Karpas-422 (cell line): ENCODE results near the gene INSYN2B. TPM values are rescaled to one million over a fixed set of nuclear protein-coding genes. Genes with fewer than 3 reads are reported as not detected.
A peak's percentile ranks its signal among the peaks of the same experiment; 100 is the strongest.

Experiments
- DNase-seq: peaks from one replicate; pipeline ENCODE4 v3.0.0-alpha.2; 2015
- H2AFZ ChIP-seq: fragments of 200-600 bp; sonication (generic); 2 replicates; pipeline ENCODE4 v1.6.1; 2014; ENCODE audit warnings: antibody characterized with exemption, low read length, mixed read lengths
- H3K27ac ChIP-seq: fragments of 200-600 bp; sonication (generic); 2 replicates; pipeline ENCODE4 v1.5.1; 2014; ENCODE audit warnings: mild to moderate bottlenecking, low read length, moderate library complexity
- H3K27me3 ChIP-seq: fragments of 200-600 bp; sonication (generic); 2 replicates; pipeline ENCODE4 v1.6.1; 2014; ENCODE audit warnings: low read length, mixed read lengths
- H3K36me3 ChIP-seq: fragments of 200-600 bp; sonication (generic); 2 replicates; pipeline ENCODE4 v1.6.1; 2014; ENCODE audit warnings: low read length, mixed read lengths; ENCODE audit not compliant: insufficient read depth
- H3K4me1 ChIP-seq: fragments of 200-600 bp; sonication (generic); 2 replicates; pipeline ENCODE4 v1.6.1; 2014; ENCODE audit warnings: mild to moderate bottlenecking, low read length, mixed read lengths
- H3K4me2 ChIP-seq: fragments of 200-600 bp; sonication (generic); 2 replicates; pipeline ENCODE4 v1.6.1; 2014; ENCODE audit warnings: low read length, low read depth, mild to moderate bottlenecking; ENCODE audit not compliant: poor library complexity, severe bottlenecking
- H3K4me3 ChIP-seq: fragments of 200-600 bp; sonication (generic); 2 replicates; pipeline ENCODE4 v1.5.1; 2014; ENCODE audit warnings: mild to moderate bottlenecking, antibody characterized with exemption, low read length, mixed read lengths
- H3K79me2 ChIP-seq: fragments of 200-600 bp; sonication (generic); 2 replicates; pipeline ENCODE4 v1.6.1; 2014; ENCODE audit warnings: mild to moderate bottlenecking, low read length, mixed read lengths
- H3K9ac ChIP-seq: fragments of 200-600 bp; sonication (generic); 2 replicates; pipeline ENCODE4 v1.6.0; 2014; ENCODE audit warnings: low read length
- H3K9me2 ChIP-seq: fragments of 200-600 bp; sonication (generic), shearing (Covaris generic); replicated peaks from 2 replicates; pipeline ENCODE4 v1.6.0; 2014; ENCODE audit warnings: mild to moderate bottlenecking, low read length, moderate library complexity; ENCODE audit not compliant: insufficient read depth
- H3K9me3 ChIP-seq: fragments of 300-700, 200-600 bp; sonication (generic); 2 replicates; pipeline ENCODE4 v1.6.1; 2014; ENCODE audit warnings: low read length, mixed read lengths
- H4K20me1 ChIP-seq: fragments of 200-600 bp; sonication (generic); 2 replicates; pipeline ENCODE4 v1.6.1; 2014; ENCODE audit warnings: mild to moderate bottlenecking, antibody characterized with exemption, low read length, low read depth; ENCODE audit not compliant: insufficient read depth
- small RNA-seq: library from RNA; depleted of rRNA; stranded (forward); fragments of <200 nt; gene quantifications from one replicate; pipeline ENCODE3, GENCODE V24; 2014
- total RNA-seq: library from RNA; depleted of rRNA; stranded (reverse); fragments of >200 nt; shearing (Covaris generic); gene quantifications from 2 replicates; pipeline ENCODE4 v1.2.3, GENCODE V29; 2014; ENCODE audit warnings: low replicate concordance; rRNA removed

INSYN2B gene
- total RNA-seq, 1 experiment from 2014 or later = not detected

DNA sequence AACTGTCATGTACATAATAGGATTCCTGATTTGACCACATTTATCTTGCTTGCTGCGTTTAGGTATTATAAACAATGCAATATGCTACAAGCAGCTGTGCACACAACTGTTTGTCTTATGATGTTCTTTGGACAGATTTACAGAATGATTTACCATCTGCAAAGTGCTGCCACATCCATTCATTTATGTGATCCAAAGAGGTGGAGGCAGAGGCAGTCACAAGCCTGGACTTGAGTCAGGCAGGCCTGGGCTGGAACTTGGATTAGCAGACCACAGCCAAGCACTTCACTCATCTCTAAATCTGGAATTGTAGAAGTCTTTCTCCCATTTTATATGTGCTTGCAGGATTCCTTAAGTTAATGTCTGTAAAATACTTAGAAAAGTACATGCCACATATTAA lies 149.0 kb downstream of the INSYN2B start:
- Histone ChIP-seq H3K9me2 (no peaks in the 10 kb centered on the region), H3K9me3 (no peaks in the 10 kb centered on the region), H2AFZ (no peak overlapping the region), H3K4me1 (peaks cover 32% of the 10 kb centered on the region), H3K4me3 (no peak overlapping the region), H3K4me2 (no peak overlapping the region), H3K36me3 (no peaks in the 10 kb centered on the region), H3K27me3 (no peaks in the 10 kb centered on the region), H3K79me2 (peaks cover 34% of the 10 kb centered on the region), H4K20me1 (no peaks in the 10 kb centered on the region), H3K27ac (peak overlapping the region; percentile 64), H3K9ac (no peak overlapping the region)
- DNase-seq = no peak

DNA sequence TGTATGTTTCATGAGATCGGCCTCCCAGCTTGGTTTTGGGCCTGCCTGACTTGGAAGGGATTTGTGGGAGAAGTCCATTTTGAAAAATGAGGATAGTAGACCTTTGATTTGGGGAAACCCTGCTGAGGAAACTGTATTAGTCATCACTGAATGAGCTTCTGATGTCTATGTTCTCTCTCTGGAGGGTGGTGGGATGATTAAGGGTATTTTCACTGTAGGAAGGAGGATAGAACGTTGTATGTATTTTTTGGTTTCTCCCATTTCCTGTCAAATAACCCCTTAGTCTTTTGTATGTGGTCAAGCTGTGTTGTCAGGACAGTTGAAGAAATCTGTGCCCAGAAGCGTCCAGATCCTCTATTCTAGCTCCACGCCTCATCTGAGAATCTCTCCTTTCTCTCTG lies 151.9 kb downstream of the INSYN2B start:
- Histone ChIP-seq H3K4me1 (peaks cover 30% of the 10 kb centered on the region), H3K9ac (no peak overlapping the region), H2AFZ (no peak overlapping the region), H3K27ac (no peak overlapping the region), H4K20me1 (no peaks in the 10 kb centered on the region), H3K4me3 (no peak overlapping the region), H3K36me3 (0 out of 2 replicates have a peak, but pooled peaks cover 3% of the 10 kb centered on the region), H3K27me3 (no peaks in the 10 kb centered on the region), H3K9me2 (no peaks in the 10 kb centered on the region), H3K4me2 (no peak overlapping the region), H3K79me2 (peaks cover 34% of the 10 kb centered on the region), H3K9me3 (no peaks in the 10 kb centered on the region)
- DNase-seq = no peak

DNA sequence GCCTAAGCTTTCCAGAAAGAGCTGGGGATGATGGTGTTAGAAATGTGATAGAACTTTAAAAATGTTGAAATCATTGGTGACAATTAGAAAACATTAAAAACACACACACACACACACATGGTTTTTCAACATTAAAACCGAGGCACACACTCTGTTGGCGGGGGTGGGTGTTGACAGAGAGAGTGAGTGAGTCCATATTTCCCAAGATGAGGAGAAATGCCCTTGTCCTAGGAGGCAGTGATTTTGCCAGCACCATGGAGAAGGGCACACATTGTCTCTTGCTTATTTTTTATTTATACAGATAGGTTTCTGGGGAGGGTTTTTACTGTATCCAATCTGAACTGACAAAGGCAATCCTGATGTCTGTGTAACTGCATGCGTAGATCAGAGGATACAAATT lies 152.5 kb downstream of the INSYN2B start:
- H3K4me1 ChIP-seq = peaks cover 24% of the 10 kb centered on the region
- no peak overlapping the region for H3K27ac ChIP-seq
- H3K27me3 ChIP-seq = no peaks in the 10 kb centered on the region
- H2AFZ ChIP-seq = no peak overlapping the region
- H3K9me3 ChIP-seq = no peaks in the 10 kb centered on the region
- H3K36me3 ChIP-seq = 0 out of 2 replicates have a peak, but pooled peaks cover 3% of the 10 kb centered on the region
- H3K9me2 ChIP-seq = no peaks in the 10 kb centered on the region
- no peak overlapping the region for H3K9ac ChIP-seq
- peaks cover 34% of the 10 kb centered on the region for H3K79me2 ChIP-seq
- H3K4me3 ChIP-seq = no peak overlapping the region
- no peak overlapping the region for H3K4me2 ChIP-seq
- DNase-seq = no peak
- H4K20me1 ChIP-seq = no peaks in the 10 kb centered on the region

DNA sequence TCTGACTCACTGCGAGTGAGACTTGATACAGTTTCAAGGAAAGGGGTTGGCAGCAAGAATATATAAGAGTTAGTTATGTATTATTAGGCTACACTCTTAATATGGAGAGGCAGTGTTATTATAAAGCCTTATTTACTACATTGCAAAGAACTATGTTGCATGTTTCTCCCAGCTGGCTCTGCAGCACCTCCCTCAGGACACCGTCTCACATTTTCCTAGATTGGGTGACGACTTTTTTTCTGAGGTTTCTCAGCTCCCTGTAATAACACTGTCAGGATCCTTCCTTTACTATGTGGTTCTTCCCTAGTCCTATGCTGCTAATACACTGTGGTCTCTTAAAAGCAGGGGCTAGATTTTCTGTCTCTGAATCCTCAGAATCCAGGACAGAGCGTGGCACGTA lies 153.7 kb downstream of the INSYN2B start:
- no peak overlapping the region for H3K4me3 ChIP-seq
- H3K9me3 ChIP-seq = no peaks in the 10 kb centered on the region
- H4K20me1 ChIP-seq = no peaks in the 10 kb centered on the region
- H3K27ac ChIP-seq = no peak overlapping the region
- peaks cover 13% of the 10 kb centered on the region for H3K4me1 ChIP-seq
- peak; percentile 46 for DNase-seq
- no peak overlapping the region for H2AFZ ChIP-seq
- peaks cover 32% of the 10 kb centered on the region for H3K79me2 ChIP-seq
- H3K9me2 ChIP-seq = no peaks in the 10 kb centered on the region
- no peak overlapping the region for H3K4me2 ChIP-seq
- no peaks in the 10 kb centered on the region for H3K27me3 ChIP-seq
- no peak overlapping the region for H3K9ac ChIP-seq
- H3K36me3 ChIP-seq = 0 out of 2 replicates have a peak, but pooled peaks cover 3% of the 10 kb centered on the region

DNA sequence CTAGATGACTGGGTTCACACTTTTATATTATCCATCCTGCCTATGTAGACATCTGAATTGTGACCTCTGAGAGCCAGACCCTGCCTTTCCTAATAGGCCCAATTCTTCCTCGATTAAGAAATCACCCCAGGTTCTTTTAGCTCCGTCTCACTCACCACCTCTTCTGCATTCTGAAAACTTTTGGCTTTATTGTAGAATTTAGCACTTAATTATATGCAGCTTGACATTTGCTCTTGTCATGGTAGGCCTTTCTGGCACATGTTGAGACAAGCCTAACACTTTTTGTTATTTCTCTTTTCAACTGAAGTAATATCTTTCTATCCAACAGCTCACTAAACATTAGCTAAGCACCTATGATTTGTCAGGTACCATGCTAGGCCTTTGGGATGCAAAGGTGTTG lies 163.3 kb downstream of the INSYN2B start:
- Histone ChIP-seq H3K9me2 (no peaks in the 10 kb centered on the region), H3K4me1 (no peaks in the 10 kb centered on the region), H3K4me3 (no peak overlapping the region), H3K4me2 (no peak overlapping the region), H3K79me2 (peaks cover 30% of the 10 kb centered on the region), H3K36me3 (peaks cover 28% of the 10 kb centered on the region), H2AFZ (no peak overlapping the region), H4K20me1 (no peaks in the 10 kb centered on the region), H3K27ac (no peak overlapping the region), H3K27me3 (no peaks in the 10 kb centered on the region), H3K9ac (no peak overlapping the region), H3K9me3 (no peaks in the 10 kb centered on the region)
- DNase-seq = no peak

DNA sequence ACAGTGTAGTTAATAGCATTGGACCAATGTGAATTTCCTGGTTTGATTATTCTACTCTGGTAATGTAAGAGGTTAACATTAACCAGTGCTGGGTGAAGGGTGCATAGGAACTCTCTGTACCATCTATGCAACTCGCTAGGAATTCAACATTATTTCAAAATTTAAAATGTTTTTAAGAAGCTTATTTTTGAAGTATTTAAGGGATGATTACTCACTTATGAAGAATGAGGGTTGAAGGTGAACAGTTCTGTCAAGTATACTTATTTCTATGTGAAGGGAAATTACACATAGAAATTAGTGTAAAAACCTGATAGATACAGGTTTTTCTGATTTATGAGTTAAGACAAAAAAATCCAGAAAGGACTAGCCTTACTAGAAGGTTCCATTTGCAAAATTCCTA lies 165.8 kb downstream of the INSYN2B start:
- Histone ChIP-seq H3K9ac (no peak overlapping the region), H2AFZ (no peak overlapping the region), H3K4me1 (no peaks in the 10 kb centered on the region), H3K27me3 (no peaks in the 10 kb centered on the region), H3K4me2 (no peak overlapping the region), H3K4me3 (no peak overlapping the region), H3K9me3 (no peaks in the 10 kb centered on the region), H4K20me1 (no peaks in the 10 kb centered on the region), H3K27ac (no peak overlapping the region), H3K79me2 (peaks cover 38% of the 10 kb centered on the region), H3K36me3 (peaks cover 28% of the 10 kb centered on the region), H3K9me2 (no peaks in the 10 kb centered on the region)
- DNase-seq = no peak

Small RNAs within 50 kb of the gene (small RNA-seq; reads per million reads assigned to genes)
- not detected for gene MIR378E

Other genes starting within 250 kb of the INSYN2B start
- gene FOXI1, start 125.4 kb upstream of the INSYN2B start, total RNA-seq = 0.07 TPM in 1 of 2 replicates, not detected in the other